HEK293 (cell line): ENCODE results near the gene B3GNT9.

ENCODE experiments used
- CTCF ChIA-PET: fragments of 350-600 bp; formaldehyde crosslinking; extraction: SDS; loops from one replicate; lab custom pipeline; 2021; ENCODE audit warnings: antibody characterized with exemption; lab: Yijun Ruan, JAX
- POLR2A ChIA-PET: fragments of 300-600 bp; formaldehyde crosslinking; extraction: SDS; loops from one replicate; lab custom pipeline; 2020; ENCODE audit warnings: antibody characterized with exemption, inconsistent platforms; lab: Yijun Ruan, JAX
- H3K27ac ChIP-seq: fragments of 200-500 bp; sonication (Bioruptor generic); 2 replicates; pipeline ENCODE4 v1.5.1; 2014; ENCODE audit warnings: low read depth, low read length, control low read depth, inconsistent platforms; ENCODE audit errors: extremely low read depth
- H3K36me3 ChIP-seq, 2 experiments: fragments of 200-500 bp in 1 of 2; sonication (Bioruptor generic) in 1 of 2; 1 replicate in 1 of 2; 2 replicates in 1 of 2; pipeline ENCODE4 v1.5.1; 2014 to 2017; ENCODE audit warnings: inconsistent platforms in 2 of 2, low read length in 2 of 2; ENCODE audit not compliant: control insufficient read depth in 2 of 2, insufficient read depth in 1 of 2
- H3K4me1 ChIP-seq: fragments of 200-500 bp; sonication (Bioruptor generic); 2 replicates; pipeline ENCODE4 v1.5.1; 2014; ENCODE audit warnings: mild to moderate bottlenecking, low read length, inconsistent platforms; ENCODE audit not compliant: control insufficient read depth, insufficient read depth
- H3K4me3 ChIP-seq: 2 replicates; pipeline ENCODE4 v1.5.1; 2011; ENCODE audit warnings: low read depth, mild to moderate bottlenecking, control low read depth, low read length, moderate library complexity
- H3K9me3 ChIP-seq: fragments of 200-500 bp; sonication (Bioruptor generic); 2 replicates; pipeline ENCODE4 v1.5.1; 2014; ENCODE audit warnings: low read depth, low read length, inconsistent platforms; ENCODE audit not compliant: control insufficient read depth, insufficient read depth
- KLF9 ChIP-seq: fragments of 450-650 bp; formaldehyde crosslinking; IDR thresholded peaks from 2 replicates; pipeline ENCODE4 v1.5.1; 2016; ENCODE audit warnings: missing biosample characterization, missing genetic modification characterization, low read depth
- PRDM10 ChIP-seq: fragments of 450-650 bp; formaldehyde crosslinking; IDR thresholded peaks from 2 replicates; pipeline ENCODE4 v1.5.1; 2016; ENCODE audit warnings: missing biosample characterization, missing genetic modification characterization
- PRDM2 ChIP-seq: fragments of 450-650 bp; formaldehyde crosslinking; IDR thresholded peaks from 2 replicates; pipeline ENCODE4 v1.5.1; 2016; ENCODE audit warnings: missing biosample characterization, missing genetic modification characterization, borderline replicate concordance
- TCF7L2 ChIP-seq: IDR thresholded peaks from 2 replicates; pipeline ENCODE4 v1.6.1; 2011; ENCODE audit warnings: low read depth, mild to moderate bottlenecking, inconsistent platforms, low read length, moderate library complexity, borderline replicate concordance
- ZBTB44 ChIP-seq: fragments of 450-650 bp; IDR thresholded peaks from 2 replicates; pipeline ENCODE4 v1.5.1; 2018; ENCODE audit warnings: missing biosample characterization, mild to moderate bottlenecking, missing genetic modification characterization
- ZNF10 ChIP-seq: fragments of 450-650 bp; formaldehyde crosslinking; IDR thresholded peaks from 2 replicates; pipeline ENCODE4 v1.5.1; 2017; ENCODE audit warnings: missing biosample characterization, missing genetic modification characterization
- ZNF138 ChIP-seq: fragments of 450-650 bp; formaldehyde crosslinking; IDR thresholded peaks from 2 replicates; pipeline ENCODE4 v1.5.1; 2016; ENCODE audit warnings: missing biosample characterization, missing genetic modification characterization, borderline replicate concordance
- ZNF2 ChIP-seq: fragments of 450-650 bp; formaldehyde crosslinking; IDR thresholded peaks from 2 replicates; pipeline ENCODE4 v1.5.1; 2016; ENCODE audit warnings: missing biosample characterization, missing genetic modification characterization
- ZNF274 ChIP-seq, 2 experiments: fragments of 200-500 bp in 1 of 2; fragments of 450-650 bp in 1 of 2; sonication (Bioruptor generic) in 1 of 2; formaldehyde crosslinking in 1 of 2; IDR thresholded peaks; 2 replicates each; pipeline versions ENCODE4 v1.5.1 to v1.6.1; 2014 to 2016; ENCODE audit warnings: borderline replicate concordance in 1 of 2, inconsistent platforms in 1 of 2, low read length in 1 of 2, missing biosample characterization in 1 of 2, missing genetic modification characterization in 1 of 2
- ZNF391 ChIP-seq: fragments of 450-650 bp; formaldehyde crosslinking; IDR thresholded peaks from 2 replicates; pipeline ENCODE4 v1.5.1; 2016; ENCODE audit warnings: low read depth, missing biosample characterization, missing genetic modification characterization, borderline replicate concordance
- ZNF473 ChIP-seq: fragments of 450-650 bp; formaldehyde crosslinking; IDR thresholded peaks from 2 replicates; pipeline ENCODE4 v1.5.1; 2017; ENCODE audit warnings: missing biosample characterization, missing genetic modification characterization
- ZNF830 ChIP-seq: fragments of 450-650 bp; IDR thresholded peaks from 2 replicates; pipeline ENCODE4 v1.5.0; 2018; ENCODE audit warnings: missing biosample characterization, missing genetic modification characterization, low read depth, mild to moderate bottlenecking, moderate library complexity

The B3GNT9 gene

GRCh38 chr16:67104845-67105244 is 46.0 kb downstream of the B3GNT9 start:
- CTCF ChIA-PET, result interaction anchor here (1.2 to 9.1 kb wide), 5 partner anchors 10 to 85 kb away, joined by 3 to 104 read pairs (median 6); no protein-coding TSS in a partner anchor
- POLR2A ChIA-PET, result interaction anchor here (0.8 kb wide), 1 partner anchor 48 kb away, joined by 3 read pairs; no protein-coding TSS in a partner anchor
- Histone ChIP-seq H3K4me1 (peaks cover 5% of the 10 kb centered on the region; the same call in 1 of the 2 replicates), H3K9me3 (no peaks in the 10 kb centered on the region), H3K27ac (no peak overlapping the region), H3K4me3 (no peak overlapping the region), H3K36me3 (peaks cover 0 to 3% of the 10 kb centered on the region in 2 experiments; a peak in 1 of 3 replicates)
- no peak for TF ChIP-seq ZNF391 (tag by site-specific recombination)
- 0 out of 2 replicates have a peak, but pooled peaks have one; percentile 26 for TF ChIP-seq ZBTB44 (tag by site-specific recombination)
- peak; percentile 60; the same call in 1 of the 2 replicates for TF ChIP-seq ZNF10 (tag by site-specific recombination)
- TF ChIP-seq TCF7L2, result no peak
- TF ChIP-seq ZNF830 (tag by site-specific recombination), result no peak

DNA sequence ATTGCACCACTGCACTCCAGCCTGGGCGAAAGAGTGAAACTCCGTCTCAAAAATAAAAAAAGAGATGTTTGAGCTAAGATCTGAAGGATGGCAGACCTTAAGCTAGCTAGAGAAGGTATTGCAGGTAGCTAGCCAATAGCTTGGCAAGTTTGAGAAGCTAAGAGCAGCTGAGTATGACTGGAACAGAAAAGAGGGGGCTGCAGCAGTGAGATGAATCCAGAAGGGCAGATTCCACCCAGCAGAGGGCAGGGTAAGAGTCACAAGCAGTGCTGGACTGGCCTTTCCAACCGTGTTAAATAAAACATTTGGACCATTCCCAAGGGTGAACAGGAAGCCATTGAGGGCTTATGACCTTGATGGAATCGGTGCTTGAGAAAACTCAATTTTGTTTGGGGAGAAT is 46.7 kb downstream of the B3GNT9 start:
- Histone ChIP-seq H3K4me3 (no peak overlapping the region), H3K4me1 (peaks cover 5% of the 10 kb centered on the region; the same call in 1 of the 2 replicates)
- TF ChIP-seq ZNF473, result no peak
- no peak for TF ChIP-seq PRDM2 (tag by site-specific recombination)
- TF ChIP-seq ZNF138 (tag by site-specific recombination), result no peak
- TF ChIP-seq KLF9, result no peak
- TF ChIP-seq ZNF274 (IDR thresholded peaks at IDR 0.05; ENCODE audit: low read length), result no peak
- TF ChIP-seq ZNF274 (tag by site-specific recombination; IDR thresholded peaks at IDR 0.05; ENCODE audit: borderline replicate concordance), result no peak
- 0 out of 2 replicates have a peak, but pooled peaks have one; percentile 19 for TF ChIP-seq PRDM10 (tag by site-specific recombination)
- 0 out of 2 replicates have a peak, but pooled peaks have one; percentile 20 for TF ChIP-seq ZNF2 (tag by site-specific recombination)
- TF ChIP-seq, all 188 proteins: peak for 2
- peaks cover 3 to 4% of the 10 kb centered on the region in 2 experiments; a peak in 2 of 3 replicates for H3K36me3 ChIP-seq
- CTCF ChIA-PET, result interaction anchor here (0.6 to 9.1 kb wide), 16 partner anchors 11 to 362 kb away, joined by 3 to 104 read pairs (median 3); partner anchors contain the start of gene NOL3
- POLR2A ChIA-PET, result interaction anchor here (0.8 kb wide), 1 partner anchor 49 kb away, joined by 3 read pairs; no protein-coding TSS in a partner anchor
- no peaks in the 10 kb centered on the region for H3K9me3 ChIP-seq
- H3K27ac ChIP-seq, result no peak overlapping the region
